Activated naive CD4-positive, alpha-beta T cell treated with anti-CD3 and anti-CD28 coated beads, Interleukin-2, amount 10 ng/mL, durations not matched to agents 7 days and 5 days (primary cell): ENCODE results near the gene CMSS1.

Source experiments
- CTCF ChIA-PET: fragments of 350-600 bp; sonication (Branson Sonifier 250); formaldehyde crosslinking; loops from one replicate; lab custom pipeline; 2021; ENCODE audit warnings: antibody characterized with exemption; lab: Charles Lee
- DNase-seq: peaks from one replicate; pipeline ENCODE4 v3.0.0-alpha.2; 2020
- H3K27ac Mint-ChIP-seq: one replicate; pipeline ENCODE4 v1.8.0; 2021; ENCODE audit warnings: mild to moderate bottlenecking, moderate library complexity, mixed read lengths
- H3K27me3 Mint-ChIP-seq: one replicate; pipeline ENCODE4 v1.8.0; 2021; ENCODE audit warnings: mild to moderate bottlenecking, mixed read lengths
- H3K36me3 Mint-ChIP-seq: one replicate; pipeline ENCODE4 v1.8.0; 2021; ENCODE audit warnings: mixed read lengths
- H3K4me1 Mint-ChIP-seq: one replicate; pipeline ENCODE4 v1.8.0; 2021; ENCODE audit warnings: mixed read lengths
- H3K4me3 Mint-ChIP-seq: one replicate; pipeline ENCODE4 v1.8.0; 2021; ENCODE audit warnings: mild to moderate bottlenecking, moderate library complexity, mixed read lengths
- H3K9me3 Mint-ChIP-seq: one replicate; pipeline ENCODE4 v1.8.0; 2021; ENCODE audit warnings: mixed read lengths

Gene CMSS1

DNA sequence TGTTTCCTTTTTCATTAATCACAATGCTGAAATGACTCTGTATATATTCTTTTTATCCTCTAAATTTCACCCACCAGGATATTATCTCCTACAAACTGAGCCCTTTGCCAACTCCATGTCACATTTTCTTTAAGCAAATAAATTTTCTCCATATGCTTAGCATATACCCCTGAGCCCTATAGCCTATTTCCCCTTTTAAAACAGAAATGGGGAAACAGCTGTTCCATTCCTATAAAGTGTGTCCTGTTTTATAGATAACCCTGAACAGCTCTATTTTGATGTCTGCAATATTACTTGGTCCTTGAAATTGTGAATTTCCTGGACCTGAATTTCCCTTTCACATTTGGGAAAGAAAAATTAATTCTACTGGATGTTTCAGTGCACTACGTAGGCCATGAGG is 312.3 kb downstream of the CMSS1 start:
- CTCF ChIA-PET, result interaction anchor here (0.6 to 1.8 kb wide), 2 partner anchors 15 to 371 kb away, joined by 3 to 4 read pairs; no protein-coding TSS in a partner anchor
- H3K36me3 Mint-ChIP-seq, result peaks cover 1% of the 10 kb centered on the region
- H3K27ac Mint-ChIP-seq, result no peak overlapping the region
- no peak overlapping the region for H3K4me3 Mint-ChIP-seq
- H3K9me3 Mint-ChIP-seq, result no peaks in the 10 kb centered on the region
- H3K4me1 Mint-ChIP-seq, result peaks cover 4% of the 10 kb centered on the region
- no peaks in the 10 kb centered on the region for H3K27me3 Mint-ChIP-seq
- DNase-seq, result no peak

DNA sequence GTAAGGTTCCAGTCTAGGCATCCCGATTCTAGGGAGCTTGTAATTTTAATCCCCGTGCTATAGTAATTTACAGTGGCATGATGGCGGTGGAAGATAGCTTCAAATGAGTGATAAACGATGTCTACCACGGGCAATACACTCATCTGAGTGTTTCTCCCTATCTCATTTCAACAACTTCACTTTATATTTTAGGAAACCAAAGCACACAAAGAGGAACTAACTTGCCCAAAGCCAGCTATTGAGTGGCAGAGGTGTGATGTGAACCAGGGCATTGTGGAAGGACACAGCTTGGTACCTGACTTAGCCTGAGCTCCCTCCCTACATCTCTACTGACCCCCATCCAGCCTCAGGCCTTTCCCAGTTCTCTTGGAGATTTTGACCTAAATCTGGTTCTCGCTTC is 313.6 kb downstream of the CMSS1 start:
- H3K9me3 Mint-ChIP-seq, result no peaks in the 10 kb centered on the region
- H3K36me3 Mint-ChIP-seq, result peaks cover 1% of the 10 kb centered on the region
- H3K4me1 Mint-ChIP-seq, result no peaks in the 10 kb centered on the region
- CTCF ChIA-PET, result interaction anchor here (0.9 to 1.8 kb wide), 3 partner anchors 9 to 13 kb away, joined by 3 to 4 read pairs (median 4); no protein-coding TSS in a partner anchor
- no peak overlapping the region for H3K27ac Mint-ChIP-seq
- H3K4me3 Mint-ChIP-seq, result no peak overlapping the region
- H3K27me3 Mint-ChIP-seq, result no peaks in the 10 kb centered on the region
- DNase-seq, result no peak

DNA sequence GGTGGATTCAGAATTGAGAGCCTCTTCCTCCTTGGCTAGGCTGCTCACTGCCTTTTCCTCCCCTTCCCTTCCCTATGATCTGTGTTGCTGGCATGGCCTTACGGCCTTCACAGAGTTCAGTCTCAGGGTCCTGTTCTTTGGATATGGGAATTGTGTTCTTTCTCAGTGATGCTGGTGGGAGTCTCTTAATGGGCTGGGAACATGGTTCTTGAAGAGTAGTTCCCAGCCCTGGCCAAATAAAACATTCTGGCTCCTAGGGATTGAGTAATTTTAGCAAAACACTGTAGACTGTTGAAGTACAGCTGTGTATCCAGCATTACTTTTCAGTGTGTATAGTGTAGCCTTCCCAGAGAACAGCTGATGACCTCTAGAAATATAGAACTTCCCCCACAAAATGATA is 319.3 kb downstream of the CMSS1 start:
- no peaks in the 10 kb centered on the region for H3K4me1 Mint-ChIP-seq
- CTCF ChIA-PET, result interaction anchor here (1.1 kb wide), 1 partner anchor 108 kb away, joined by 5 read pairs; no protein-coding TSS in a partner anchor
- no peak overlapping the region for H3K4me3 Mint-ChIP-seq

DNA sequence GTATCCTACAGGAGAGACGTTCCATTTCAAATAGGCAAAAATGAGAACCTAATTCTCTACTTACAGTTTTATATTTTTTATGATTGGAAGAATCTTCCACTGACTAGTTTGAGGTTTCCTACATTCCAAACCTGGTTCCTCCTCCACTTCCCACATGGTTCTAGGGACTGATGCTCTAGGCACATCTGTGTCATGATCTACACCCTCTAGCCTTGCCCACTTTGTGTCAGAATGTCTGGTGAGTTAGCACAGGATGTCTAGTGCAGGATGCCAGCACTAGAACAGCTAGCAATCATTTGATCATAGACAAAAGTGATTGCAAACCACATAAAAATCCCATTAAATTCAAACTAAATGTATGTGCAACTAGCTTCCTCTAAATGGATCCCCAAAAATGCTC is 323.3 kb downstream of the CMSS1 start:
- Mint-ChIP-seq H3K36me3 (peaks cover 10% of the 10 kb centered on the region), H3K9me3 (peaks cover 15% of the 10 kb centered on the region), H3K4me3 (no peak overlapping the region), H3K27me3 (no peaks in the 10 kb centered on the region), H3K27ac (no peak overlapping the region), H3K4me1 (peaks cover 15% of the 10 kb centered on the region)
- CTCF ChIA-PET, result interaction anchor here (0.9 kb wide), 1 partner anchor 10 kb away, joined by 3 read pairs; no protein-coding TSS in a partner anchor
- DNase-seq, result no peak

More for the DNA sequence above, 319.3 kb downstream of the CMSS1 start:
- no peak overlapping the region for H3K27ac Mint-ChIP-seq
- no peaks in the 10 kb centered on the region for H3K9me3 Mint-ChIP-seq
- no peaks in the 10 kb centered on the region for H3K36me3 Mint-ChIP-seq
- no peaks in the 10 kb centered on the region for H3K27me3 Mint-ChIP-seq
- no peak for DNase-seq

DNA sequence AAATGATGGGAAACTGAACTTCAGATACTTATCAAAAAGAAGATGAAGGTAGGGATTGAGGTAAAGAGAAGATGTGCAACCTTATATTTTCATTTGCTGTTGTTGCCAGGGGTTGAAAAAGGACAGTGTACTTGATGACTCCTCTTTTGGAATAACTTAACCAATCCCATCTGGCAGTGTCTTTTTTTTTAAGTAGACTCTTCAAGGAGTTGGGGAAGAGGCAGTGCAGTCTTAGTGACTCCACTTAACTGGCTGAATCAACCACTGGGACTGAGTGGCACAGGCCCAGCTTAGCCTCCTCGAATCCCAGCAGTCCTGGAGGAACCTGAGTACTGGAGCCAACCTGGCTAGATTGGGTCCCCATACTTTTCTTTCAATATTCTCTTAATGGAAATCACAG is 323.9 kb downstream of the CMSS1 start:
- no peak overlapping the region for H3K4me3 Mint-ChIP-seq
- peaks cover 15% of the 10 kb centered on the region for H3K9me3 Mint-ChIP-seq
- no peak overlapping the region for H3K27ac Mint-ChIP-seq
- no peak for DNase-seq
- peaks cover 11% of the 10 kb centered on the region for H3K36me3 Mint-ChIP-seq
- peaks cover 15% of the 10 kb centered on the region for H3K4me1 Mint-ChIP-seq
- H3K27me3 Mint-ChIP-seq, result no peaks in the 10 kb centered on the region
- CTCF ChIA-PET, result interaction anchor here (0.9 kb wide), 1 partner anchor 11 kb away, joined by 3 read pairs; no protein-coding TSS in a partner anchor

DNA sequence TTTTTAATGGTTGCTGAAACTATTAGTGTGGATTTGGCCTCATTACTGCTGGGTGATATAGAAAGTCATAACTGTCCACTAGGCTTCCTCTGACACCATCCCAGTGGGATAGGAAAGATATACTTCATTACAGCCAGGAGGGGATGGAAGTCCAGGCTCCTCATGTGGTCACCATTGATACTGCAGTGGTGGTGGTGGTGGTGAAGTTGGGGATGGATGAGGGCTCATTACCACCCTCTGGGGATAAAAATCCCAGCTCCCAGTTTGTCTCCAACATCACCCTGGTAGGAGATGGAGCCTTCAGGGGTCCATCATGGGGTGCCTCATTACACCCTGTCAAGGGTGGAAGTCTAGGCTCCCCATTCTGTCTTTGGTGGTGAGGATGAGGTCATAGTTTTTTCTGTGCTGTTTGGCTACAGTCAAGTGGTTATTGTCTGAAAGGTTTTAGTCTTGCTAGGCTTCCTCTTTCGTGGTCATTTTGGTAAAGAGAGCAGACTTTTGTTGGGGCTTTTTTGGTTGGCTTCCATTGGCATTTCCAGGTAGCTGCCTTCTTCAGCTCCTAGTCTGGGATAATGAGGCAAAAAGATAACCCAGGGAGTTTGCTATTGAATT is 326.7 kb downstream of the CMSS1 start:
- Mint-ChIP-seq H3K4me1 (peaks cover 16% of the 10 kb centered on the region), H3K9me3 (peaks cover 15% of the 10 kb centered on the region), H3K27me3 (no peaks in the 10 kb centered on the region), H3K36me3 (peaks cover 20% of the 10 kb centered on the region), H3K27ac (peak overlapping the region; percentile 60), H3K4me3 (no peak overlapping the region)
- no peak for DNase-seq
- CTCF ChIA-PET, result interaction anchor here (0.8 to 1.7 kb wide), 2 partner anchors 14 to 71 kb away, joined by 3 to 4 read pairs; no protein-coding TSS in a partner anchor

DNA sequence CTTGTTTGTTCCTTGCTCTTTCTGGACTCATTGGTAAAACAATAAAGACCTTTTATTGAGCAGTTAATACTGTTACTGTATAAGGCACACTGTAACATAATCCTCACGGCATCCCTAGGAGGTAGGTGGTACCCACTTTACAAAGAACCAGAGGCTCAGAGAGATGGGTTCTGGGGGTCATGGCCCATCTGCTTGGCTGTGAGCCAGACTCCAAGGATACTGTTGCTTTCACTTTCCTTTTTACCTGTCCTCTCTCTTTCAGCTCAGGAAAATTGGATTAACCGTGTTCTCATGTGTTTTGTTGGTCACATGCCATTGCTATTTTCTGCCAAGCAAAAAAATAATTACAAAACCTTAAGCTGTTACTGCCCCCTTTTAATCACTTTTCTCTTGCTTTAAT is 331.5 kb downstream of the CMSS1 start:
- H3K27ac Mint-ChIP-seq, result no peak overlapping the region
- H3K27me3 Mint-ChIP-seq, result no peaks in the 10 kb centered on the region
- H3K36me3 Mint-ChIP-seq, result peaks cover 32% of the 10 kb centered on the region
- CTCF ChIA-PET, result no interaction called here
- H3K4me1 Mint-ChIP-seq, result peaks cover 17% of the 10 kb centered on the region
- no peak for DNase-seq
- H3K9me3 Mint-ChIP-seq, result peaks cover under 1% of the 10 kb centered on the region
- no peak overlapping the region for H3K4me3 Mint-ChIP-seq

DNA sequence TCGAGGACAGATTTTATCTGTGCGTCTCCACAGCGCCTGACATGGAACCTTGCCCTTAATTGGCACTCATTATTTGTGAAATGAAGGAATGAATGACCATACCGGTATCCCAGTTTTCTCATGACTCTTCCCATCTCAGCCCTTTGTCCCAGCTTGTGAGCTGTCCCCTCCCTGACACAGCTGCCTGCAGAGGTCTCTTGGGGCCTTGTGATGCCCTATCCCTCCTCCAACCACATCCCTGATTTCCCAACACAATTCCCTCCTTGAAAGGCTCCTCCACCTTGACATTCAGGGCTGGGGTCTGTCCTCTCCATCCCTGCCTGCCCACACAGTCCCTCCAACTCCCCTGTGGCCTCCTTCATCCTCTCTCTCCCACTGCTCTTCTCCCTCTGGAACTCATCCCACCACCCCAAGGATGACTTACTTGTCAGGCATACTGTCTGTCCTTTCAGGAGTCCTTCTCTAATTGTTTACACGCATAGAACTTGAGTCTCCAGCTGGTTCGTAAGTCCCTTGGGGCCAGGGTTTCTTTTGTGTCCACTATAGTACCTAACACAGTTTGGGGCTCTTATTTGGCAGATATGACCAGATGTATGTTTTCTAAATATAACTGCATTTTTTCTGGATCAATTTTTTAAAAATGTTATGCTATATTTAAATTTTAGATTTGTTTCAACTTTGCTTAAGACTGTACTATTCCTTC is 332.2 kb downstream of the CMSS1 start:
- Mint-ChIP-seq H3K27me3 (no peaks in the 10 kb centered on the region), H3K9me3 (peaks cover under 1% of the 10 kb centered on the region), H3K4me1 (peaks cover 10% of the 10 kb centered on the region), H3K4me3 (no peak overlapping the region), H3K36me3 (peaks cover 32% of the 10 kb centered on the region), H3K27ac (peak overlapping the region; percentile 22)
- CTCF ChIA-PET, result no interaction called here
- no peak for DNase-seq

DNA sequence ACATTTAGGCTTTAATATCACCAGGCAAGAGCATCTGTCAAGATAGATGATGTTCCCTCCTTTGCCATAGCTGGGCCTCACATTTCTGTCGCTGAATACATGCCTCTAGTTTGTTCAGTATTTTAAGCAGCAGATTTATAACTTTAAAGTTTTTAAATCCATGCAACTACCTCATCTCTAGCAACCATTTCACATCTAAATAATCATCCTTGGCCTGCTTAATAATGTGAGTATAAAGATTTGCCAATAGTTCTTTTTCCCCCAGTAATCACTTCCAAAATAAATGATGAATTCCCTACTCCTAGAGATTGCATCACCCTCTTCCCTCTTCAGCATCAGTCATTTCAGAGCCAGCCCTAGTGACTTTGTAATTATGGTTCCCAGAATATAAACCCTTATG is 332.8 kb downstream of the CMSS1 start:
- Mint-ChIP-seq H3K4me1 (peaks cover 8% of the 10 kb centered on the region), H3K4me3 (no peak overlapping the region), H3K27me3 (no peaks in the 10 kb centered on the region), H3K9me3 (peaks cover 6% of the 10 kb centered on the region), H3K36me3 (peaks cover 38% of the 10 kb centered on the region), H3K27ac (no peak overlapping the region)
- CTCF ChIA-PET, result no interaction called here
- no peak for DNase-seq

DNA sequence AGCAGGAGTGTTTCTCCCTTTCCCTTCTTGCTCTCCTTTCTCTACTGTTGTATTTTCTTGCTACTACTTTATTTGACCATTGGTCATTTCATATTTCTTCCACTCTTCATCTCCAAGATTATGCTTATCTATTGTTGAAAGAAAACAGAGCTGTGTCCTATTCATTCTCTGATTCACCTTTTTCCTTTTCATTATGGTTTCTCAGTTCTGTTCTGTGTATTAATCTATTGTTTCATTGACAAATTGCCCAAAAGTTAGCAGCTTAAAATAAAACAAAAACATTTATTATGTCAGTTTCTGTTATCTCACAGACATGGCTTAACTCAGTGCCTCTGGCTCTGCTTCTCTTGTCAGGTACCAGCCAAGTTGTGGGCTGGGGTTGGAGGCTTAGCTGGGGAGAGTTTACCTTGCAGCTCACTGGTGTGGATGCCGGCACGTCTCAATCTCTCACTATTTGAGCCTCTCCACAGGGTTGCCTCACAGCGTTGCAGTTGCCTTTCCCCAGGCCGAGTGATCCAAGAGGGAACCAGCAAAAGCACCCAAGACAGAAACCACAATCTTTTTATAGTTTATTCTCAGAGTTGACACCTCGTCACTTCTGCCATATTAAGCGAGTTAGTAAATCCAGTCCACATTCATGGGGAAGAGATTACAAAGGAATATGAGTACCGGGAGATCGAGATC is 333.5 kb downstream of the CMSS1 start:
- Mint-ChIP-seq H3K4me1 (peaks cover 5% of the 10 kb centered on the region), H3K36me3 (peaks cover 41% of the 10 kb centered on the region), H3K27me3 (no peaks in the 10 kb centered on the region), H3K9me3 (peaks cover 10% of the 10 kb centered on the region), H3K27ac (no peak overlapping the region), H3K4me3 (no peak overlapping the region)
- DNase-seq, result no peak
- CTCF ChIA-PET, result no interaction called here

DNA sequence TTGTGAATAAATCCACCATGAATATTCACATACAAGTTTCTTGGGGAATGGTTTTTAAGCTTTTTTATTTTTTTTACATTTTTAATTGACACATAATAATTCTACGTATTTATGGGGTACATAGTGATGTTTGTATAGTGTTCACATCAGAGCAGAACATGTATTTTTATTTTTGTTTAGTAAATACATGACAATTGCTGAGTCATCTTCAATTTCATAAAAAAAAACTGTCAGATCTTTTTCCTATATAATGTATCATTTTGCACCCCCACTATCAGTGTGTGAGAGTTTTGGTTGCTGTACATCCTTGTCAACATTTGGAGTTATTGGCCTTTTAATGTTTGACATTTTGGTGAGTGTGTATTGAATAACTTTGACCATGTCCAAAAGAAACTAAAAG is 336.5 kb downstream of the CMSS1 start:
- CTCF ChIA-PET, result interaction anchor here (0.8 to 1.0 kb wide), 2 partner anchors 12 to 307 kb away, joined by 3 to 4 read pairs; no protein-coding TSS in a partner anchor
- no peak overlapping the region for H3K4me3 Mint-ChIP-seq
- DNase-seq, result no peak
- H3K9me3 Mint-ChIP-seq, result peaks cover 20% of the 10 kb centered on the region
- peaks cover 42% of the 10 kb centered on the region for H3K36me3 Mint-ChIP-seq
- H3K4me1 Mint-ChIP-seq, result peaks cover 5% of the 10 kb centered on the region
- H3K27ac Mint-ChIP-seq, result no peak overlapping the region
- no peaks in the 10 kb centered on the region for H3K27me3 Mint-ChIP-seq

DNA sequence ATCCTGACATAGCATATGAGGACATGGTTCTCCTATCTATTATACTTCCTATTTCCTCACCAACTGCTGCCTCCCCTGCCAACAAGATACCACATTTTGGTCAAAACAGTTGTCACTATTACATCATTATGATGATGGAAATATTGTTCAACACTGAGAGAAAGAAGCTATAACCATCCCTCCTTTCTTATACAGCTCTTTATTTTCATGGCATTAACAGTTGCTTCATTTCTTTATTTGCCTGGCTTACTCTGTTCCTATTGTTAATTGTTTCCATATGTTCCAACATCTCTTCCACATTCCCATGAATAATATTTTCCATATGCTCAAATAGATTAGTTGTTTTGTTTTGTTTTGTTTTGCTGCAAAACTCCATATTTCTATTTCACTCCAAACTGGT is 337.5 kb downstream of the CMSS1 start:
- DNase-seq, result no peak

DNA sequence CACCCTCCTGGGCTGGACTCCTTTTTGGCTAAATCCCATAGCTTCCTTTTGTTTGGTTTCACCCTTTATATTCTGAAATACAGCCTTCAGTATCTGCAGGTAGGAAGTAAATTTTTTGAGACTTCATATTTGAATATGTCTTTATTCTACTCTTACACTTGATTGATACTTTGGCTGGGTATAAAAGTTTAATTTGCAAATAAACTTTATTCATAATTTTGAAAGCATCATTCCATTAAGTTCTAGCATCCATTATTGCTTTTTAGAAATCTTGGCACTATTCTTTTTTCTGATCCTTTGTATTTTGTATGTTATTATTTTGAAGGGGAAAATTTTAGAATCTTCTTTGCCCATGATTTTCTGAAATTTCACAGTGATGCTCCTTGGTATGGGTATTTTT is 337.9 kb downstream of the CMSS1 start:
- DNase-seq, result no peak
- Mint-ChIP-seq H3K4me3 (no peak overlapping the region), H3K27me3 (no peaks in the 10 kb centered on the region), H3K27ac (no peak overlapping the region), H3K4me1 (no peaks in the 10 kb centered on the region), H3K9me3 (peaks cover 20% of the 10 kb centered on the region), H3K36me3 (peaks cover 32% of the 10 kb centered on the region)
- CTCF ChIA-PET, result no interaction called here

More for the DNA sequence above, 337.5 kb downstream of the CMSS1 start:
- Mint-ChIP-seq H3K36me3 (peaks cover 34% of the 10 kb centered on the region), H3K9me3 (peaks cover 20% of the 10 kb centered on the region), H3K4me3 (no peak overlapping the region), H3K27me3 (no peaks in the 10 kb centered on the region), H3K4me1 (no peaks in the 10 kb centered on the region), H3K27ac (no peak overlapping the region)
- CTCF ChIA-PET, result interaction anchor here (0.8 to 1.0 kb wide), 2 partner anchors 11 to 308 kb away, joined by 3 to 4 read pairs; no protein-coding TSS in a partner anchor

DNA sequence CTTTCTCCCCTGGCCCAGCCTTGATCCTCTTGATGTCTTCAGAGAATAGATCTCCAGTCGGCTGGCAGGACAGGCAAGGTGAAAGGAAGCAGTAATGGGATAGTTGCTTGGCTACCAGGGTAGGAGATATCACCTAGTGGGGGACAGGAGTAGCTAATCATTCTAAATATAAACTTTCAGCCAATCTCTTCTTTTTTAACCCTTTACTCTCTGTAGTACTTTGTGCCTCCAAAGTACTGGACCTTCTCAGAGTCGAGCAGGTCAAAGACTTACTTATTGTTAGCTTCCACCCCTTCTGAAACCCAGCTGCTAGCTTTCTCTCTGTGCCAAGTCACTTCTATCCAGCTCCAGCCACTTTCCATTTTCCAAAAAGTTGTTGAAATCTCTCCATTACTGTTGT is 340.0 kb downstream of the CMSS1 start:
- Mint-ChIP-seq H3K36me3 (peaks cover 30% of the 10 kb centered on the region), H3K4me3 (no peak overlapping the region)

More for the DNA sequence above, 340.0 kb downstream of the CMSS1 start:
- no peak for DNase-seq
- Mint-ChIP-seq H3K9me3 (peaks cover 20% of the 10 kb centered on the region), H3K4me1 (no peaks in the 10 kb centered on the region), H3K27ac (no peak overlapping the region), H3K27me3 (no peaks in the 10 kb centered on the region)
- CTCF ChIA-PET, result no interaction called here
